HG02970 (cell line): ENCODE results near the gene GIPC2.

Experiments
- ATAC-seq: cut with Tn5 transposase; IDR thresholded peaks from one replicate; pipeline ENCODE4 v1.9.1; 2021; ENCODE audit warnings: mild to moderate bottlenecking, moderate library complexity, moderate number of reproducible peaks; ENCODE audit not compliant: unreplicated experiment, low FRiP score

The GIPC2 gene

GRCh38 chr1:78136680-78137079 lies 90.9 kb downstream of the GIPC2 start:
- no peak for ATAC-seq

- ATAC-seq: no peak
Measured at GRCh38 chr1:78141531-78142231, 95.9 kb downstream of the GIPC2 start.

- ATAC-seq: peak; percentile 6
Measured at GRCh38 chr1:78142736-78143135, 97.0 kb downstream of the GIPC2 start.

- ATAC-seq: peak; percentile 63
Measured at GRCh38 chr1:78143152-78143551, 97.4 kb downstream of the GIPC2 start.

GRCh38 chr1:78143673-78144072 lies 97.9 kb downstream of the GIPC2 start:
- ATAC-seq: no peak

- peak; percentile 84 for ATAC-seq
Measured at GRCh38 chr1:78145105-78145580, 99.4 kb downstream of the GIPC2 start.

GRCh38 chr1:78146205-78146771 lies 100.5 kb downstream of the GIPC2 start:
- ATAC-seq: no peak

- no peak for ATAC-seq
Measured at GRCh38 chr1:78147031-78147430, 101.3 kb downstream of the GIPC2 start.

- no peak for ATAC-seq
Measured at GRCh38 chr1:78153092-78153736, 107.4 kb downstream of the GIPC2 start.

GRCh38 chr1:78155121-78155520 lies 109.4 kb downstream of the GIPC2 start:
- no peak for ATAC-seq

GRCh38 chr1:78156805-78157521 lies 111.2 kb downstream of the GIPC2 start:
- ATAC-seq: no peak

- ATAC-seq: no peak
Measured at GRCh38 chr1:78165816-78166215, 120.0 kb downstream of the GIPC2 start.

GRCh38 chr1:78168306-78168705 lies 122.5 kb downstream of the GIPC2 start:
- no peak for ATAC-seq

GRCh38 chr1:78170859-78171258 lies 125.1 kb downstream of the GIPC2 start:
- ATAC-seq: no peak

GRCh38 chr1:78171736-78172590 lies 126.2 kb downstream of the GIPC2 start:
- no peak for ATAC-seq

GRCh38 chr1:78176448-78176847 lies 130.7 kb downstream of the GIPC2 start:
- no peak for ATAC-seq

GRCh38 chr1:78177708-78178270 lies 132.0 kb downstream of the GIPC2 start:
- ATAC-seq: no peak

GRCh38 chr1:78178816-78179215 lies 133.1 kb downstream of the GIPC2 start:
- ATAC-seq: no peak

GRCh38 chr1:78184460-78185072 lies 138.8 kb downstream of the GIPC2 start:
- no peak for ATAC-seq
